Loucy (cell line): Measurements from ENCODE around the gene LPGAT1.

Experiments used
- CTCF ChIP-seq: fragments of 200-600 bp; sonication (generic); conservative IDR thresholded peaks from 2 replicates; pipeline ENCODE4 v1.5.1; 2014; ENCODE audit warnings: mild to moderate bottlenecking, antibody characterized with exemption, low read length
- EZH2phosphoT487 ChIP-seq: fragments of 200-600 bp; IDR thresholded peaks from 2 replicates; pipeline ENCODE4 v1.6.1; 2018; ENCODE audit warnings: antibody characterized with exemption, mild to moderate bottlenecking, moderate library complexity, borderline replicate concordance

GRCh38 chr1:211713231-211713630 lies 117.3 kb downstream of the LPGAT1 start:
- no peak for TF ChIP-seq CTCF
- no peak for TF ChIP-seq EZH2phosphoT487
